Activated naive CD8-positive, alpha-beta T cell treated with anti-CD3 and anti-CD28 coated beads, Interleukin-2, amount 10 ng/mL, durations not matched to agents 7 days and 5 days (primary cell): Measurements from ENCODE around the gene TBC1D5. TPM values are rescaled to one million over a fixed set of nuclear protein-coding genes. Genes with fewer than 3 reads are reported as not detected.
"Not testable (repeated sequence)": the region's sequence is repeated elsewhere in the genome, so short reads cannot be mapped to it uniquely, and the experiment has no call there.

Source experiments
- ATAC-seq: fragments of 150-1000 bp; cut with Tn5 transposase; one replicate; pipeline ENCODE4 v1.10.0; 2021; ENCODE audit warnings: low read depth, moderate library complexity
- POLR2A ChIA-PET: fragments of 350-600 bp; sonication (Branson Sonifier 250); formaldehyde crosslinking; loops from one replicate; lab custom pipeline; 2021; ENCODE audit warnings: antibody characterized with exemption; lab: Charles Lee
- DNase-seq: peaks from one replicate; pipeline ENCODE4 v3.0.0; 2021
- H3K27ac Mint-ChIP-seq: one replicate; pipeline ENCODE4 v1.8.0; 2022; ENCODE audit warnings: mild to moderate bottlenecking, mixed read lengths
- H3K27me3 Mint-ChIP-seq: one replicate; pipeline ENCODE4 v1.8.0; 2022; ENCODE audit warnings: mild to moderate bottlenecking, moderate library complexity, mixed read lengths
- H3K36me3 Mint-ChIP-seq: one replicate; pipeline ENCODE4 v1.8.0; 2021; ENCODE audit warnings: mild to moderate bottlenecking, mixed read lengths
- H3K4me1 Mint-ChIP-seq: one replicate; pipeline ENCODE4 v1.8.0; 2021; ENCODE audit warnings: mixed read lengths
- H3K4me3 Mint-ChIP-seq: one replicate; pipeline ENCODE4 v1.8.0; 2022; ENCODE audit warnings: mild to moderate bottlenecking, moderate library complexity, mixed read lengths
- H3K9me3 Mint-ChIP-seq: one replicate; pipeline ENCODE4 v1.8.0; 2021; ENCODE audit warnings: mixed read lengths
- total RNA-seq, 2 experiments: library from RNA; stranded (reverse); gene quantifications; one replicate each; pipeline ENCODE4 v1.2.3, GENCODE V29; 2021

The TBC1D5 gene
- total RNA-seq, 2 experiments from 2014 or later, result 57.3 to 60.9 TPM

DNA sequence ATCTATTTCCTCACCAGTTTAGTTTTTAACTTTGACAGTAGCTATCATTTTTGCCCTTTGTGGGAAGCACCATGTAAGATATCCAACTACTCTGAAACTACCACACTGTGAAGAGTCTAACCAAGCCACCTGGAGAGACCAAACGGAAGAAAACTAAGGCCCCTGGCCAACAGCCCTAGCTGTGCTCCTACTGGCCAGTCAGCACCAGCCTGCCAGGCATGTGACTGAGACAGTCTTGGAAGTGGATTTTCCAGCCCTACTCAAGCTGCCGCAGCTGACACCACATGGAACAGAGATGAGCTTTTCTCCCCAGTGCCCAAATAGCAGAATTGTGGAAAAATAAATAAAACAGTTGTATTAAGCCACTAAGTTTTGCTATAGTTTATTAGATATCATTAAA lies 2.9 kb upstream of the TBC1D5 start:
- Mint-ChIP-seq H3K4me3 (no peak overlapping the region), H3K9me3 (no peaks in the 10 kb centered on the region), H3K27ac (no peak overlapping the region), H3K27me3 (no peaks in the 10 kb centered on the region), H3K36me3 (peaks cover 4% of the 10 kb centered on the region), H3K4me1 (peaks cover 43% of the 10 kb centered on the region)
- ATAC-seq, result no peak
- POLR2A ChIA-PET, result no interaction called here
- DNase-seq, result no peak

DNA sequence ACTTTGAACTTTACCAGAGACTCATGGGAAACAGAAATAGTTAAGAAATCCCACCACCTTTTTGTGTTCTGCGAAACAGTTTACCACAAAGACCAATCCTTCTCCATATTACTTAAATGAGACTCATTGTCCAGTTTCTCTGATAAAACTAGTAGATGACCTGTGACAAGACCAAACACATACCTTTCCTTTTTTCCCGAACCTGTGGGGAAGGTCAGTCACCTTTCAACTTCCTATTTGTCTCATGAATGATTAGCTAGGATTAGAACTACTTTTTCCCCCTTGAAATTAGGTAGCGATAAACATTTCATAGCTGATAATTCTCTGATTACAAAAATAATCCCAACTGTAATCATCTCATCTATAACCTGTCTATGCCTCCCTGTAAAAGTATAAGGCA lies 2.3 kb upstream of the TBC1D5 start:
- no peak for DNase-seq
- Mint-ChIP-seq H3K27me3 (no peaks in the 10 kb centered on the region), H3K4me3 (no peak overlapping the region), H3K9me3 (no peaks in the 10 kb centered on the region), H3K27ac (no peak overlapping the region), H3K4me1 (peaks cover 43% of the 10 kb centered on the region), H3K36me3 (peaks cover 4% of the 10 kb centered on the region)
- POLR2A ChIA-PET, result no interaction called here
- ATAC-seq, result no peak

DNA sequence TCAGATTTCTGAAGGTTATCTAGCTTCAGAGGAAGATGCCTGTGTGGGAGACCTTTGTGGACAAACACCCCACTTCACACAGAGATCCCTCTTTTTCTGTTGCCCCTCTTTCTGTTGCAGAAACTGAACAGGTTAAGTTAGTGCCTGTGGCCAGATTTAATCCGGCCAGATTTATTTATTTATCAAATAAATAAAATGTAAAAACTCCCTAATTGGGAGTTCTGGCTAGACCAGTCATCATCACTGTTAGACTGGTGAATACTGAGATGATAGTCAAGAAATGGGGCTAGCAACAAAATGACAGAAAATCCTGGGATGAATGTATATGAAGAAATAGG lies 1.2 kb upstream of the TBC1D5 start:
- ATAC-seq (no peak), DNase-seq (no peak)
- POLR2A ChIA-PET, result interaction anchor here (1.1 to 2.1 kb wide), 2 partner anchors 10 to 31 kb away, joined by 6 to 41 read pairs; no protein-coding TSS in a partner anchor
- H3K27me3 Mint-ChIP-seq, result no peaks in the 10 kb centered on the region
- H3K27ac Mint-ChIP-seq, result peak overlapping the region; percentile 96
- peaks cover 43% of the 10 kb centered on the region for H3K4me1 Mint-ChIP-seq
- H3K36me3 Mint-ChIP-seq, result peaks cover 11% of the 10 kb centered on the region
- H3K9me3 Mint-ChIP-seq, result no peaks in the 10 kb centered on the region
- H3K4me3 Mint-ChIP-seq, result peak overlapping the region; percentile 94

DNA sequence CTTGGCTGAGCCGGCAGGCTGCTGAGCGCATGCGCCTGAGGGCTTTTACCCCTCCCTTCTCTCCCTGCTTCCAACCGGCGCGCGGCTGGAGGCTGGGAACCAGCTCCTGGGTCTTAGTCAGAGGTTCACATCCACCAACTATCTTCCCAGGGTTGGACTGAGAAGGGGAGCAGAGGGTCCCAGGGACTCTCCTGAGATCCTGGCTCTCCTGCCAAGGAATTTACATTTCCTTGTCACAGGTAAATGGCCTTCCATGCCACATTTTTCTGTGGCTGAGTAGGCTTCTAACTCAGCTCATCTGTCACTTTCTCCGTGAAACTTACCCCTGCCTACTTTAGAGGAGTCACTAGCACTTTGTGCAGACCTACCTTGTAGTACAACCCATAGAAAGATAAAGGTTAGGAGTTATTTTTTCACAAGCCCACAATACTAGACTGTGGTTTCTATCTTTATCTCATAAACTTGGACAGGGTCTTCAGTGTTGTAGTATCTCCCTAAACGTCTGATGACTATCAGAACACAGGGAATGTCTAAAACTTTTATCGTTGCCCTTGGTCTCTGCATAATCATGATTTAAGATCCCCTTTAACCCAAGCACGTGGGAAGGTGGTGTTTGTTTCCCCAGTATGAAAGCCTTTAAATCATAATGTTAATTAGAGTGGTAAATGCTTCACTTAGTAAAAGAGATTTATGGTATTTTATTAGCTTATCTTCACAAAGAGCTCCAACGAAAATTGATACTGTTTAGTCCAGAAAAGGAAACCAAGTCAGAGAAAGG lies 638 bp upstream of the TBC1D5 start:
- POLR2A ChIA-PET, result interaction anchor here (0.8 to 2.1 kb wide), 8 partner anchors 7 to 89 kb away, joined by 3 to 41 read pairs (median 4); no protein-coding TSS in a partner anchor
- DNase-seq (no peak), ATAC-seq (peak; percentile 0)
- H3K36me3 Mint-ChIP-seq, result peaks cover 11% of the 10 kb centered on the region
- peak overlapping the region; percentile 96 for H3K27ac Mint-ChIP-seq
- H3K4me1 Mint-ChIP-seq, result peaks cover 45% of the 10 kb centered on the region
- no peaks in the 10 kb centered on the region for H3K27me3 Mint-ChIP-seq
- H3K9me3 Mint-ChIP-seq, result no peaks in the 10 kb centered on the region
- peak overlapping the region; percentile 94 for H3K4me3 Mint-ChIP-seq

DNA sequence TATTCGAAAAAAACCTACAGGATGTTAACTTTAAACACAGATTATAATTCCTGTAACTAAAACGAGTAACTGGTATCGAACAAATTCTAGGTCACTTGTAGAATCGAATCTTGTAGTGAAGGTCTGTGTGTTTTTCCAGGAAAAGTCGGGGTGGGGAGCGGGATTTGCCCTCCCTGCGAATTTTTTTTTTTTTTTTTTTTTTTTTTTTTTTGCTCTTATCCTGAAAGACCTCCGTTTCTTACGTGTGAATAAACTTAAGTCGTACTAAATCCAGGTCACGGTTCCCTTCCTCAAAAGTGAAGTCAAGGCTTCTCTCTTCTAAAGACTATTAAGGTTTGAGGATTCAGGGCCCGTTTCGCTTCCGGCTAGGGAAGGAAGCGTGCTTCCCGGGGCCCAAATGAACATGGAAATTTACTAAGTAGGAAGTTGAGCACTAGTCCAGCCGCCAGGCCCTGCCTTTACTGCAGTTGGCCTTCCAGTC lies 770 bp downstream of the TBC1D5 start:
- Mint-ChIP-seq H3K4me1 (peaks cover 43% of the 10 kb centered on the region), H3K36me3 (peaks cover 8% of the 10 kb centered on the region), H3K27ac (peak overlapping the region; percentile 88), H3K9me3 (no peaks in the 10 kb centered on the region), H3K4me3 (peak overlapping the region; percentile 94), H3K27me3 (no peaks in the 10 kb centered on the region)
- DNase-seq, result no peak
- no peak for ATAC-seq
- POLR2A ChIA-PET, result interaction anchor here (1.3 to 2.1 kb wide), 4 partner anchors 9 to 33 kb away, joined by 3 to 41 read pairs (median 6); no protein-coding TSS in a partner anchor

DNA sequence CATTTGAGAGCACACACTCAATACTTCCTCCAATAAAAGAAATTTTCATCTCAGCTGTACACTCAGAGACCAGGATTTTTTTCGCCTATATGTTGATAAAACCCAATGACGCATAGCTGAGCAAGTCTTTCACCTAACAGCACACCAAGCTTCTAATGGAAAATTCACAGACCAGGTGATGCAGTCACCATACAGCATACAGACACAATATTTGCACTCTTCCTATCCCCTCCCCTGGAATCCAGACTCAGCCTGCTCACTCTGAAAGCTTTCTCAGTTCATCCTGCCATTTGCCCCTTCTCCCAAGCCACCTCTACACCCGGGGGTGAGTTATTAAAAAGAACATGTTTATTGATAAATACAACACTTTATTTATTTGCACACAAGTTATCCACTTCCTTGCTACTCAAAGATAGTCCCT lies 1.7 kb downstream of the TBC1D5 start:
- H3K27ac Mint-ChIP-seq, result peak overlapping the region; percentile 88
- DNase-seq (no peak), ATAC-seq (no peak)
- POLR2A ChIA-PET, result interaction anchor here (0.7 to 1.3 kb wide), 2 partner anchors 10 to 34 kb away, joined by 3 to 6 read pairs; no protein-coding TSS in a partner anchor
- no peaks in the 10 kb centered on the region for H3K9me3 Mint-ChIP-seq
- H3K4me3 Mint-ChIP-seq, result peak overlapping the region; percentile 94
- H3K27me3 Mint-ChIP-seq, result no peaks in the 10 kb centered on the region
- peaks cover 43% of the 10 kb centered on the region for H3K4me1 Mint-ChIP-seq
- H3K36me3 Mint-ChIP-seq, result peaks cover 12% of the 10 kb centered on the region

DNA sequence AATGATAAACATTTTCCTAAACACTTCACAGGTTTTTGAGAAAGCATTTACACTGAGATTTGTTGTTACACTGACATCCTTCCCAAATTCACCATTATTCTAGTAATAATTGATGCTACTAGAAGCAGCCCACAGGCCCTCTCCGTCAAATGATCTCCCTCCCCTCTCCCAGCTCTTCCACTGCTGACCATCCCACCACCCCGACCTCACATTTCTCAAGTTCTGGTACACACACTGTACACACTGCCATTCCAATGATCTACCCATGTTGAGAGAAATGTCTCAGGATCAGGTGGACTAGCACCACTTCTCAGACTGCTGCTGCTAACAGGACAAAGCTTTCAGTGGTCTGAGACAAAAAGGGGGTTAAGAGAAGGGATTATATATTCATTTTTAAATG lies 3.5 kb downstream of the TBC1D5 start:
- H3K36me3 Mint-ChIP-seq, result peaks cover 19% of the 10 kb centered on the region
- no peak for DNase-seq
- peaks cover 41% of the 10 kb centered on the region for H3K4me1 Mint-ChIP-seq
- no peak for ATAC-seq
- H3K4me3 Mint-ChIP-seq, result no peak overlapping the region
- POLR2A ChIA-PET, result no interaction called here
- H3K27me3 Mint-ChIP-seq, result no peaks in the 10 kb centered on the region
- H3K27ac Mint-ChIP-seq, result peak overlapping the region; percentile 14
- H3K9me3 Mint-ChIP-seq, result no peaks in the 10 kb centered on the region

DNA sequence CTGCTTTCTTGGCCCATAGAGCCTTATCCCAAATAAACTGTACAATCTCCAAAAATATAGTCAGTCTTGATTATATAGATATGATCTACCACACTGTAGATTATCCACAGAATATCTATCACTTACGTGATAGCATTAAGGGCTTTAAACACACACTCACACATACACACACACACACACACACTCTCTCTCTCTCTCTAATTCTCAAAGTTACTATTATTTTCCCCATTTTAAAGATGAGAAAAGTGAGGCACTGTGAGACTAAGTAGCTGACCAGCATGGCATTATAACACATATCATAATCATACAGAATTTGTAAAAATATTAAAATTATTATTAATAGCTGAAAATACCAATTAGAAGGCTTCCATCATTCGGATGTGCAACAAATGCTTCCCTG lies 4.2 kb downstream of the TBC1D5 start:
- ATAC-seq (no peak), DNase-seq (no peak)
- H3K4me3 Mint-ChIP-seq, result no peak overlapping the region
- POLR2A ChIA-PET, result no interaction called here
- H3K27ac Mint-ChIP-seq, result no peak overlapping the region
- H3K4me1 Mint-ChIP-seq, result peaks cover 36% of the 10 kb centered on the region
- H3K36me3 Mint-ChIP-seq, result peaks cover 20% of the 10 kb centered on the region
- no peaks in the 10 kb centered on the region for H3K27me3 Mint-ChIP-seq
- no peaks in the 10 kb centered on the region for H3K9me3 Mint-ChIP-seq

DNA sequence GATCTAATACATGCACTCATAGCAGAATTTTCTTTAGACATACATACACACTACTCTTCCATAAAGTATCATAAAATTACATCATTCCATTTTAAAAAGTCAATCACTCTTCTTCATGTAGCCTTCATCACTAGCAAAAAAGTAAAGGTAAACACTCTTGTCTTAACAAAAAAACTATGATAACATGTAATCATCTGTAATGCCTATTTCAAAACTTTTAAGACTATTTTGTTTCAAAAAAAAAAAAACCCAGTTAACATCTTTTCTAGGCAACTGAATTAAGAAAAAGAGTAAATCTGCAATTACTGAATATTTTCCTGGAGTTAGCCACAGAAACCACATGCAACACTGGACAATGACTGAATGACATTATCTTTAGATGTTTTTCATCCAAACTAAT lies 4.8 kb downstream of the TBC1D5 start:
- Mint-ChIP-seq H3K27ac (no peak overlapping the region), H3K4me1 (peaks cover 40% of the 10 kb centered on the region), H3K36me3 (peaks cover 26% of the 10 kb centered on the region), H3K4me3 (no peak overlapping the region), H3K27me3 (no peaks in the 10 kb centered on the region), H3K9me3 (peaks cover 2% of the 10 kb centered on the region)
- no peak for DNase-seq
- ATAC-seq, result no peak
- POLR2A ChIA-PET, result no interaction called here

DNA sequence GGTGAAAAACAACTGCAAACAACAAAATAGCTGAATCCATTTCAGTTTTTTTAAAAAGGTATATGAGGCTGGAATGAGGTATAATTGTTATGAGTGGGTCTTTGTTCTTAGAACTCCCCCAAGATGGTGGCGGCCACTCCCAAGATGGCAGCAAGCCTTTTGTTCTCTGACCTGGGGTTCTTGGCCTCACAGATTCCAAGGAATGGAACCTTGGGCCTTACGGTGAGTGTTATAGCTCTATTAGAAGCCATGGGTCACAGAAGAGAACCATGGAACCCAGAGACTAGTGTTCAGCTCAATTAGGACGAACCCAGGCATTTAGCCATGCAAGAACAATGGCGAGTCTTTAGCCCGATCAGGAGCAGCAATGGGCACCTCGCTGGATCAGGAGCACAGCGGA lies 7.1 kb downstream of the TBC1D5 start:
- H3K9me3 Mint-ChIP-seq, ATAC-seq, H3K27ac Mint-ChIP-seq, DNase-seq, H3K4me3 Mint-ChIP-seq, POLR2A ChIA-PET, H3K27me3 Mint-ChIP-seq: not testable (repeated sequence)
- peaks cover 38% of the 10 kb centered on the region for H3K36me3 Mint-ChIP-seq
- peaks cover 39% of the 10 kb centered on the region for H3K4me1 Mint-ChIP-seq

DNA sequence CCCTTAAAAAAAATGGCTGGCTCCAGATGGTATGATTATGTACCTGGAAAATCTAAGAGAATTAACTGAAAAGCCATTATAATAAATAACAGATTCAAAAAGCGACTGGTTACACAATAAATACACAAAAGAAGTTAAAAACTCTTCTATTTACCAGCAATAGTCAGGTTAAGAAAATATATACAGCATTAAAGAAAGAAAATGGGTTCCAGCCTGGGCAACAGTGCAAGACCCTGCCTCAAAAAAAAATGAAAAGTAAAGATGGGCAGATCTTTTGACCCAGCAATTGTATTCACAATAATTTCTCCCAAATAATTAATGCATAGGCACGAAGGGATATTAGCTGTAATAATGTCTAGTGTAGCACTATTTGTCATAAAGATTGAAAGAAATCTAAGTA lies 8.7 kb downstream of the TBC1D5 start:
- DNase-seq (no peak), ATAC-seq (no peak)
- Mint-ChIP-seq H3K27me3 (no peaks in the 10 kb centered on the region), H3K27ac (no peak overlapping the region), H3K4me3 (no peak overlapping the region), H3K4me1 (peaks cover 31% of the 10 kb centered on the region), H3K9me3 (peaks cover 2% of the 10 kb centered on the region), H3K36me3 (peaks cover 41% of the 10 kb centered on the region)
- POLR2A ChIA-PET, result interaction anchor here (1.3 kb wide), 1 partner anchor 9 kb away, joined by 6 read pairs; the partner anchor contains the start of gene TBC1D5

DNA sequence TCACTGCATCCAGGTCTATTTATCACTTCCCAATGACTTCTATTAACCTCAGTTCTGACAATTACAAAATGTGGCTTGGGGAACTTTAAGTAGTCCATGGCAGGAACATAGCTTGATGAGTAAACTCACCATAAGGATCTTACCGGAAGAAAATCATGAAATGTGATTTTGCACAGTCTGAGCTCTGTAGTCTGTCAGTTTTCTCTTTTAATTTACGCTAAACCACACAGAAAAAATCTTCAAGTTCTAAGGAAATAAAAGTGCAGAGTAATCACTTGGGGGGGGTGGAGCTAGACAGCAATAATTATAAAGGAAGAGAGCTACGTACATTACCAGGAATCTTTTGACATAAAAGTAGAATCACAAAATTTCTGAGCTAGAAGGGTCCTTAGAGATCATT lies 9.2 kb downstream of the TBC1D5 start:
- peaks cover 43% of the 10 kb centered on the region for H3K36me3 Mint-ChIP-seq
- POLR2A ChIA-PET, result interaction anchor here (1.3 kb wide), 1 partner anchor 10 kb away, joined by 6 read pairs; the partner anchor contains the start of gene TBC1D5
- no peak for DNase-seq
- ATAC-seq, result no peak
- no peak overlapping the region for H3K27ac Mint-ChIP-seq
- H3K9me3 Mint-ChIP-seq, result peaks cover 4% of the 10 kb centered on the region
- peaks cover 29% of the 10 kb centered on the region for H3K4me1 Mint-ChIP-seq
- no peak overlapping the region for H3K4me3 Mint-ChIP-seq
- no peaks in the 10 kb centered on the region for H3K27me3 Mint-ChIP-seq

DNA sequence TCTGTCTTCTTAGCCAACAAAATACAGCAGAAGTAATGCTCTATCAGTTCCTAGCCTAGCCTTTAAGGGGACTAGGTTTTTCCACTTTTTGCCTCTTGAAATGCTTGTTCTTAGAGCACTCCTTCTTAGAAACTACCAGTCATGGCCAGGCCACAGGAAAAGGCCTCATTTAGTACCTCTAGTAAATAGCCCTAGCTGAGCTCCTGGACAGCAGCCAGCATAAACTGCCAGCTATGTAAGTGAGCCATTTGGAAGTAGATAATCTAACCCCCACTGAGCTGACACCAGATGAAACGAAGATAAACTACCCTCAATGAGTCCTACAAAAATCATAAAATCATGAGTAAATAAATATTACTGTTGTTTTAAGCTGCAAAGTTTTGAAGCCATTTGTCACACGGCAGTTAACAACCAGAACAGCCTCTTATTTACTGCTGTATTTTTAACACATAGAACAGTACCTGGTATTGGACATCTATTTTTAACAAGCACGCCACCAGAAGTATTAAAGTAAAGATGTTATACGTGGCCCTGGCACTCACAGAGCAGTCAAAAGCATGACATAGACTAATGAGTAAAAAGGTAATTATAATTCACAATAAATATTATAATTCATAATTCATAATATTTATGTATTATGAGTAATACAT lies 12.0 kb downstream of the TBC1D5 start:
- no peak for DNase-seq
- peaks cover 58% of the 10 kb centered on the region for H3K36me3 Mint-ChIP-seq
- peaks cover 11% of the 10 kb centered on the region for H3K9me3 Mint-ChIP-seq
- H3K4me1 Mint-ChIP-seq, result peaks cover 16% of the 10 kb centered on the region
- POLR2A ChIA-PET, result interaction anchor here (1.0 to 1.2 kb wide), 2 partner anchors 10 to 12 kb away, joined by 3 read pairs; partner anchors contain the start of gene TBC1D5
- H3K4me3 Mint-ChIP-seq, result no peak overlapping the region
- no peaks in the 10 kb centered on the region for H3K27me3 Mint-ChIP-seq
- H3K27ac Mint-ChIP-seq, result peak overlapping the region; percentile 3
- ATAC-seq, result no peak
